Fibroblast of villous mesenchyme (primary cell): ENCODE results near the gene ZNF212. TPM values are rescaled to one million over a fixed set of nuclear protein-coding genes. Genes with fewer than 3 reads are reported as not detected.

Source experiments
- DNase-seq: peaks from one replicate; pipeline ENCODE4 v3.0.0-alpha.2; 2010; ENCODE audit warnings: low read depth
- H3K4me3 ChIP-seq: 2 replicates; pipeline ENCODE4 v1.5.1; 2011; ENCODE audit warnings: low read depth, mild to moderate bottlenecking, low read length
- CTCF ChIP-seq: IDR thresholded peaks from 2 replicates; pipeline ENCODE4 v1.5.1; 2012; ENCODE audit warnings: low read depth, mild to moderate bottlenecking, low read length; ENCODE audit not compliant: insufficient read depth
- total RNA-seq: library from RNA; depleted of rRNA; stranded (reverse); fragments of >200 nt; gene quantifications from 2 replicates; pipeline ENCODE4 v1.2.3, GENCODE V29; 2012

ZNF212 gene
- 5.8 and 6.5 TPM in 2 replicates for total RNA-seq

DNA sequence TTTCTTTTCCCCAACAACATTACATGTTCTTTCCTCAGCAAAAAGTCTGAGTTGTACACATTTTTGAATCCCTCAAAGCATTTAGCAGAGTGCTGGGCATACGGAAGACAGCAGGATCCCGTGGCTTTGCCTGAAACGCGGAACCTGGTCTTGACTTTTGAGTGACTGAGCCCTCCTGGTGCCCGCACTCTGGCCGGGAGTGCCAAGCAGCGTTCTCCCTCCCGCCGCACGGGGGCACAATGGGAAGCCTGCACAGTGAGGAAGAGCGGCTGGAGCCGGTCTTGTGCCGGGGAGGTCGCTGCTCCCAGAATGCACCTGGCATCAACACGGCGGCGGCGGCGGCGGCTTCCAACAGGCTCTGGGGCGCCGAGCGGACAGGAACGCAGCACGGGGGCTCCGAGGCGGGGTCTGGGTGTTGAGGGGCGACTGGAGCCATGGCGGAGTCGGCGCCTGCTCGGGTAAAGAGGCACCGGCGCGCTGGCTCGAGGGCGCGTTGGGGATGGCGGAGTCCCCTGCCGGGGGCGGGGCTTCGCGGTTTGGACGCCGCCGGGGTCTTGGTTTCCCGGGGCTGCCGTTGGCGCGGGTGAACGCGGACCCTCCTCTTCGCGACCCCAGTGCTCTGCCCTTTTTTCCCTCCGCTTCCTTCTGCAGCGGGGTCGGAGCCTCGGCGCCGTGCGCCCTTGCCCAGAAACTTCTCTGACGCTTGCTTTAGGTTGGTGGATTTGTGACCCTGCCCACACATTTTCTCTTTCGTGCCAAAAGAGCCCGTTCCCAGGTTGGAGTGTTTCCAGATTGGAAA is at the start of gene ZNF212:
Gene ZNF212 (plus strand): TSS at position 307 of the 799 bp plus-strand sequence. CDS start 128 bp downstream, at position 435.
- peak; percentile 85 for TF ChIP-seq CTCF
- H3K4me3 ChIP-seq, result peak within 1 kb of the TSS; percentile 89
- DNase-seq, result peak; percentile 86

DNA sequence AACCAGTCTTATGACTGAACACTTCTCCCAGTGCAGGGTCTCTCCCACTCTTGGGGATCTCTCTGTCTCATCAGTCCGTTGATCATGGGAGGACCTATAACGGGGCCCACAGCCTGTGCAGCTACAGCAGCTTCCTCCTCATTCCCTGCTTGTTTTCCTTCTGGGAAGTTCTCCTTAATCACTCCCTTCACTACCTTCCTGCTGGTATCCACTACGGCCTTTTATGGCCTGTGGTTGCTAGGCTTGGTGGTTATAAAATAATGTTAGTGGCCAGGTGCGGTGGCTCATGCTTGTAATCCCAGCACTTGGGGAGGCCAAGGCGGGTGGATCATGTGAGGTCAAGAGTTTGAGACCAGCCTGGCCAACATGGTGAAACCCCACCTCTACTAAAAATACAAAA is 47.6 kb upstream of the ZNF212 start:
- no peak for TF ChIP-seq CTCF
- DNase-seq, result no peak
- no peak overlapping the region for H3K4me3 ChIP-seq

GRCh38 chr7:149194799-149195179 is 44.7 kb upstream of the ZNF212 start:
- TF ChIP-seq CTCF, result no peak
- peak overlapping the region; percentile 90 for H3K4me3 ChIP-seq
- DNase-seq, result no peak

GRCh38 chr7:149195180-149196150 is 44.0 kb upstream of the ZNF212 start, which contains the start of gene ZNF282:
ZNF282 (plus strand) TSS chr7:149195546; CDS start chr7:149195590, 44 bp downstream.
- TF ChIP-seq CTCF, result peak; percentile 59
- peak within 1 kb of the TSS; percentile 90 for H3K4me3 ChIP-seq
- DNase-seq, result peak; percentile 88

- peak overlapping the region; percentile 90 for H3K4me3 ChIP-seq
- DNase-seq, result no peak
- no peak for TF ChIP-seq CTCF
Observed at GRCh38 chr7:149196151-149196704, 43.2 kb upstream of the ZNF212 start.

DNA sequence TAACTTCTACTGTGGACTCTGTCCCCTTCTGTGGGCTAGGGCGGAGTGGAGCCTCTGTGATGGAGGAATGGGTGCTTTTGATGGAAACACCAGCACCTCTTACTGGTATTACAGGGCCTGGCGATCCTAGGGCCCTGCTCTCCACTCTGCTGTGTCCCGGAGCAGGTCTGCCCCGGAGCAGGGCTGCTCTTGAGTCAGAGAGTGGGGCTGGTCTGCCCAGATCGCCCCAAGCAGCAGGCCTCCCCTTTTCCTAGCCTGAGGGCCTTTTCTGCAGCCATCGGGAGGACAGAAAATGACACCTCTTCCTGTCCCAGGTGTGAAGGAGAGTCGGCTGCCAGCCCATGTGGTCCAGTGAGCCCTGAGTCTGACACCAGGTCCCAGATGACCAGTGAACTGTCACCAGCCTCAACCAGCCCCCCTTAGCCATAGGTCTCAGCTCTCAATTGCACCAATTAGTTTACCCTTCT is 42.7 kb upstream of the ZNF212 start:
- DNase-seq, result no peak
- peak overlapping the region; percentile 90 for H3K4me3 ChIP-seq
- TF ChIP-seq CTCF, result no peak
